Fibroblast of mammary gland (primary cell): ENCODE results near the gene SPTBN4.

Source experiments
- DNase-seq: peaks from one replicate; pipeline ENCODE4 v3.0.0-alpha.2; 2010; ENCODE audit warnings: low read depth
- H3K4me3 ChIP-seq: 2 replicates; pipeline ENCODE4 v1.5.1; 2011; ENCODE audit warnings: low read depth, mild to moderate bottlenecking, low read length, moderate library complexity; ENCODE audit not compliant: control insufficient read depth
- CTCF ChIP-seq: conservative IDR thresholded peaks from 2 replicates; pipeline ENCODE4 v1.5.1; 2011; ENCODE audit warnings: low read depth, low read length, inconsistent platforms; ENCODE audit not compliant: control insufficient read depth, insufficient read depth

Gene SPTBN4

GRCh38 chr19:40594255-40594654 is 127.5 kb downstream of the SPTBN4 start:
- DNase-seq = no peak
- H3K4me3 ChIP-seq = no peak overlapping the region
- TF ChIP-seq CTCF = no peak

DNA sequence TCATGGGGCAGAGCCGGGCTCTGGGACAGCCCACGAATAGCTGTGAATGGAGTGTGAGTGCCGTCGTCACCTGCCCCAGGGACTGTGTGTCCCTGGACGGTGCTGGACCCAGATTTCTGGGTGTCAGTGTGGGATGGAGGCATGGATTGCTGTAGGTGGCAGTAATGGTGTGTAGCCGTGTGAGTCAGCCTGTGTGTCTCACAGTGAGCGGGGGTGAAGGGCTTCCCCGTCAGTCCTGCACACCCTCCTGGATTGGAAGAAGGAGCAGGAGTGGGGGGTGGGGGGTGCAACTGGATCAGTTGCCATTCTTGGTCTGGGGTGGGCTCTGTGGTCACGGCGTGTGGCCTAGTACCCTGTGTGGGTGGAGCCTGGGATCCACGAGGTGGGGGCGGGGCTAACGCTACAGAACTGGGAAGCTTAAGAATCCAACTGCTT is 127.9 kb downstream of the SPTBN4 start:
- TF ChIP-seq CTCF = peak; percentile 17
- H3K4me3 ChIP-seq = no peak overlapping the region

GRCh38 chr19:40596608-40597328 is 130.0 kb downstream of the SPTBN4 start:
- H3K4me3 ChIP-seq = peak overlapping the region; percentile 29
- TF ChIP-seq CTCF = no peak
- DNase-seq = peak; percentile 53

More for the DNA sequence above, 127.9 kb downstream of the SPTBN4 start:
- DNase-seq = peak; percentile 63

DNA sequence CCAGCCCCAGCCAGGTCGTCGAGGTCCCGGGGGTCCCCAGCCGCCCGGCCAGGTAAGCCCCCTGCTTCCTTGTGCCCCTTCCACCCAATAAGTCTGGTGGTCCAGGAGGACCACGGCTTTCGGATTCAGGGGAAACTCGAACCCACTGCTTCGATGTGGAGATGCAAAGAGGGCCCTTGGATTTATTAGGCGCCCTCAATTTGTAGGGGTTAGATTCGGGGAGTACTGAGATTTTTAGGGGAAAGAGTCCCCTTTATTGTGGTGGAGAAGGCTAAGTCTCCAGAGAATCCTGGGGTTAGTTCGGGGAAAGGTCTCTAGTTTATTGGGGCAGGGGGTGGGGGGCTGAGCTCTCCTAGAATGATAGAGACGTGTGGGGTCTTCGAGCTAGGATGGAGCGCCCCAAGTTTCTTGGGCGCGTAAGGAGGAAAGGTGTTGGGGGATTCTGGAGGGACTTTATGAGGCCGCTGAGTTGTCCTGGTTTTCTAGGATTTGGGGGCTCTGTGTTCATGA is 130.6 kb downstream of the SPTBN4 start:
- TF ChIP-seq CTCF = no peak
- peak overlapping the region; percentile 29 for H3K4me3 ChIP-seq
- DNase-seq = no peak

DNA sequence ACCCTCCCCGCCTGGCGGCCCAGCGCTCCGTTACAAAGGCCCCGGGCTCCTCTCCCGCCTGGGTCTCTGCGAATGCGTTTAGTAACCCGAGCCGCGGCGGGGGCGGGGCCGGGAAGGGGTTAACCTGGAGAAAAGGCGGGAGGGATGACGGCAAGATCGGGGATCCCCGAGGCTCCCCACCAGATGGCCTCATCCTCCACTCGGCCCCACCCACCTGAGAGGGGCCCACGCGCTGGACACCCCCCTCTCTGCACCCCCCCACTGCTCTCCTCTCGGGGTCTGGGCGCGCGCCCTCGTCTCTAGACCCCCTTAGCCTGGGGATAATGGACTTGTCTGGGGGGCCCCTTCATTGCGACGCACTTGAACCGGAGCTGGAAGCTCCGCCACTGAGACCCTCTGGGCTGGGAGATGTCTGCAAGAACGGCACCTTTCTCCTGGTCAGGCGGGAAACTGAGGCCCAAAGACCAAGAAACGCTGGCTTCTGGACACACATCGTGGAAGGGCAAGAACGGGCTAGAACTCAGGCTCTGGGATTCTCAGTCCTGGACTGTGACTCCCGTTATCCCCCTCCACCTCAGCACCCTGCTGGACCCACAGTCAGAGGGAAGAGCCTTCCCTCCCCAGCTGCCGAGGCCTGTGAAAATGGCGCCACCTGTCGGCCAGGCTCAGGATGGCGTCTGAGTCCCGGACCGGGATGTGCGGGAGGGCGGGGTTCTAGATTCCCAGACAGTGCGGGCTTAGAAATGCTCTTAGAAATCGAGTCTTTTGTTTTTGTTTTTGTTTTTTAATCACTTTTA is 131.5 kb downstream of the SPTBN4 start:
- peak; percentile 82 for DNase-seq
- peak; percentile 96 for TF ChIP-seq CTCF
- peak overlapping the region; percentile 49 for H3K4me3 ChIP-seq

DNA sequence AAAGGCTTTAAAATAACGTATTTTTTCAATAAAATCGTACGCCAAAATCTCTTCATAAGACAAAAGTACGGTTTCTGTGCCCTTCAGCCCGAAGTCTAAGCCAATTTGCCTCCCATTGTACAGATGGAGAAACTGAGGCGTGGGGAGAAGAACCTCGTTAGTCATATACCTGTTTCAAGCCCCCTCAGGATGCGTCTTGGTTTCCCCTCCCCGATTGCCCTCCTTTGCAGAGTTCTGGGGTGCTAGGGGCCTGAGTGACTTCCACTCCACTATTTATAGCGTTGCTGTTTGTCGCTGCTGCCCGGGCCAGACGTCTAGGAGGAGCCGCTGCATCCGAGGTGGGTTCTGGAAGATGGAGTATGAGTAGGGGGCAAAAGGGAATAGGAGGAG is 132.1 kb downstream of the SPTBN4 start:
- H3K4me3 ChIP-seq = no peak overlapping the region
- DNase-seq = no peak
- TF ChIP-seq CTCF = no peak
